Stimulated activated CD4-positive, alpha-beta T cell treated with anti-CD3 and anti-CD28 coated beads, Interleukin-1b, Interleukin-23, amount 100 ng/mL, for 48 hours (primary cell): Measurements from ENCODE around the gene ADRB2.

Source experiments
- DNase-seq: peaks from one replicate; pipeline ENCODE4 v3.0.0-alpha.2; 2020

The ADRB2 gene

GRCh38 chr5:148826053-148826738 lies at the start of gene ADRB2:
Gene ADRB2, plus strand, starts transcription at chr5:148826611. Its CDS starts 221 bp downstream, at chr5:148826832.
- peak; percentile 80 for DNase-seq

GRCh38 chr5:148776780-148777179 lies 49.6 kb upstream of the ADRB2 start:
- peak; percentile 12 for DNase-seq

DNA sequence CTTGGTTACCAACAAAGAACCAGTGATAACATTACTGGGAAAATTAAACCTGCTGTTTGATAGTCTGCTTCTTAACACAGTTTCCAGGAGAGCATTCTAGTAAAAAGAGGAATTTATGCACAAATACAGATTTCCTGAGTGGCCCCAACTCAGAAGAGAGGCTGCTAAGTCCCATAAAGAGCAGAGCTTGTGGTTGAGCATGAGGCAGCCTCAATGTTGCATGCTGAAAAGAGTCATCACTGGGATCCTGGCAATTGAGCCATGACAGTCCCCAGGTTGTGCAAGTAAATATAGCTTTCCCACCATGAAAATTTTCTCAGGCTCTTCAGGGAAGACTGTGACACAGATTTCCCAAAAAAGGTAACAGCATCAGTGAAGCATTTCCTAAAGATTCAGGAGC lies 47.5 kb upstream of the ADRB2 start:
- DNase-seq = no peak

GRCh38 chr5:148780711-148781110 lies 45.7 kb upstream of the ADRB2 start:
- no peak for DNase-seq

DNA sequence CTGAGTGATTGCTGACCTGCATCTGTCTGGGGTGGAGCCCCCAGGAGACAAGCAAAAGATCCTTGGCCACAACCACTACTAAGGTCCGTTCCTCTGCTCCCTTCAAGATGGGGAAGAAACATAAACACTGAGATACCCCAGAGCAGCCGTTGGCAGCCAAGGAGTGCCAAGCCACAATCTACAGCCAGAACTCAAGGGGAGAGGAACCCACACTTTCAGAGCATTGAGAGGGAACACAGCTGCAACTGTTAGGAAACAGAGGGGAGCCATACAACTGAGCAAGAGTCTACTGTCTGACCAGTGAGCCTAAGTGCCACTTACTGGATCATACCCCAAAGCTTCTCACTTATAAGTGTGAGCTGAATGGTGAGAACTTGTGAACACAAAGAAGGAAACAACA lies 44.6 kb upstream of the ADRB2 start:
- no peak for DNase-seq

- no peak for DNase-seq
Observed at GRCh38 chr5:148785223-148785622, 41.2 kb upstream of the ADRB2 start.

- DNase-seq = no peak
Observed at GRCh38 chr5:148786456-148786855, 40.0 kb upstream of the ADRB2 start.

GRCh38 chr5:148788636-148789035 lies 37.8 kb upstream of the ADRB2 start:
- no peak for DNase-seq

DNA sequence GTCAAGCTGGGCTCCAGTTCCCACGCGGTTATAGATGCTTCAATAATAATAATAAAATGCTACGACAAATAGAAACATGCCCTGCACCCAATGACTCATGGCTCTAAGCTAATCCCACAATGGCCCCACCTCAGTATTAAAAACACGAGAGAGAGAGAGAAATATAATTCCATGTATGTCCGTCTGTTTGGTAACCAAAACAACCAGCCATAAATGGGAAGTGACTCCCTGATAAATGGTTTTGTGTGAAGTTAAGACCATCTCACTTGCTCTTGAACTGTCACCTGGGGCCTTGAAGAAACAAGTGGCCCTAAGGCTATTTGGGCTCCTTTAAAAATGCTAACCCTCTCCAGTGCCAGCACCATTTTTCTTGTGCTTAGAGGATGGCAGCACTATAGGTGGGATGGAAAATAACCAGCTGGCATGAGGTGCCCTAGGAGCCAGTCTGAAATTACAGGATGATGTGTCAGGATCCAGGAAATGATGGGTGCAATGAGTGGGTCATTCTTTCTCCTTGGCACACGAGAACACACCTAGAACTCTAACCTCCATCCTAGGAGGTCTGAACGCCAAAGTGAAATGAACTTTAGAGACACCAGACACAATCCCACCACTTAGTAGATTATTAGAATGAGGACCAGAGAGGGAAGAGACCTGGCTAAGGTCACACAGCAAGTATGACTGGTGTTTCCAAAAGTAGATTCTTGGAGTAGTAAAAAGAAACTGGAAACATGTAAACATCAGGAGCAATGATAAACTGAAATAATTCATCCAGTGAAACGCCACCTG lies 35.7 kb upstream of the ADRB2 start:
- DNase-seq = no peak

DNA sequence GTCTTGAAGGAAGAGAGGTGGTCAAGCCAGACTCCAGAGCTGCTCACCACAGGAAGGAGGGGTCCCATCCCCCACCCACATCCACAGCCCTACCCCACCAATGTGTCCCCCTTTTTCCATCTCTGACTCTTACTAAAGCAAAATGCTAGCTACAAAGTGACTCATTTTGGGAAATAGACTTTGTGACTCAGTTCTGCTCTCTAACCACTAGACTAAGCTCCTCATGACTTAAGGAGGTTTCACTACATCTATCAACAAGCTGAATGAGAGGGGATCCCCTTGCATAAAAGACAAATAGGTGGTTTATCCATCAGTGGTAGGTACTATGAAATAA lies 35.1 kb upstream of the ADRB2 start:
- DNase-seq = peak; percentile 42

DNA sequence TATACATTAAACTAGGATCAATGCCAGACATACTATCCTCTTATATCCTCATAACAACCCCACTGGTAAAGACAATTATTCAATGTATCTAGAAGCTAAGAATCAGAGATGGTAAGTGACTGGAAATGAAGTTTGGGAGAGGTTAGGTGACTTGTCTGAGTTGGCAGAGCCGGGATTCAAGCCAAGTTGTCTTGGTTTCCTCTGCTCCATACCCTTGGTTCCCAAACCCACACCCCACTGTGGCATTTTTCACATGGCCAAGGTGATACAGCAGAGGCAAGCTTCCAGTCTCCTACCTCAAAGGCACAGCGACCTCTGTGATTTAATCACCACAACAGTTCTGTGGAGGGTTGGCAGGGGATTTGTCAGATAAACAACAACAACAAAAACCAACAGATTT lies 34.7 kb upstream of the ADRB2 start:
- no peak for DNase-seq

- DNase-seq = no peak
Observed at GRCh38 chr5:148792744-148793143, 33.7 kb upstream of the ADRB2 start.

GRCh38 chr5:148793261-148793660 lies 33.1 kb upstream of the ADRB2 start:
- DNase-seq = no peak

GRCh38 chr5:148794275-148794674 lies 32.1 kb upstream of the ADRB2 start:
- DNase-seq = no peak

GRCh38 chr5:148794729-148795561 lies 31.5 kb upstream of the ADRB2 start:
- DNase-seq = no peak

DNA sequence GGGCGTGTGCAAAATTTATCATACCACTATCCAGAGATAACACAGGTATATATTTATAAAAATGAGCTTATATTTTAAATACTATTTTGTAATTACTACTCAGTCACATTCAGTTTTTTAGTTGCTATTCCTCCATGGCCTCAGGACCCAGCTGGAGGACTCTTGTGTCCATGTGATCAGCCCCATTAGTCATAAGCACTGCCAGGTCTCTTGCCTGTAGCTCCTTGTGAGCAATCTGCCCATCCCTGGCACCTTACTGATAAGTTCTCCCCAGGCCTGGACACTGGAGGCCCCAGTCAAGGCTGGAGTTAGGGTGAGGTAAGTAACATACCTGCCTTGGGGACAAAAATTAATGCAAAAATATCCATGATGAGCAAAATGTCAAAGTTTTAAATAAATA lies 29.5 kb upstream of the ADRB2 start:
- DNase-seq = no peak

- no peak for DNase-seq
Observed at GRCh38 chr5:148798786-148799185, 27.6 kb upstream of the ADRB2 start.

- peak; percentile 32 for DNase-seq
Observed at GRCh38 chr5:148799737-148800527, 26.5 kb upstream of the ADRB2 start.

- no peak for DNase-seq
Observed at GRCh38 chr5:148801682-148802276, 24.6 kb upstream of the ADRB2 start.

- peak; percentile 38 for DNase-seq
Observed at GRCh38 chr5:148803451-148803850, 23.0 kb upstream of the ADRB2 start.

DNA sequence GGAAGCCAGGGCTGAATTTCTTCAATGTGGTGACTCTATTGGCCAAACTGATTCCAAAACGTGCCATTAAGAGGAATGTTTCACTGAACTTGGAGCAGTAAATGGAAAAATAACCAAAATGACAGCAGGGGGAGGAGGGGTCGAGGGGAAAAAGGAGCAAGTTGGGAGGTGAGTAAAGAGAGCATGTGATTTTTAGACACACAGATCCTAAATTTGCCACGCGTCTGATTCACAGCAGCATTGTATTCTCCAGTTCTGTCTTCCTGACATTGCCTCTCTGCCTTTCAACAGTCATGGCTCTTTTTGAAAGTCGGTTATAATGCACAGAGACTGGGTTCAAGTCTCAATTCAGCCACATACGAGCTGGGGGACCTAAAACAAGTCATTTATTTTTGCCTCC lies 22.0 kb upstream of the ADRB2 start:
- DNase-seq = no peak
